Osteoblast (primary cell): ENCODE data around the gene CDH15. TPM values are rescaled to one million over a fixed set of nuclear protein-coding genes. Genes with fewer than 3 reads are reported as not detected.

Experiments used
- DNase-seq: peaks from one replicate; pipeline ENCODE4 v3.0.0; 2011; ENCODE audit warnings: low spot score, mixed read lengths; ENCODE audit not compliant: insufficient read length; ENCODE audit errors: missing footprints
- H2AFZ ChIP-seq: 2 replicates; pipeline ENCODE4 v1.6.0; 2011; ENCODE audit warnings: mild to moderate bottlenecking, low read length
- H3K27ac ChIP-seq: 2 replicates; pipeline ENCODE4 v1.5.1; 2011; ENCODE audit warnings: mild to moderate bottlenecking, low read depth, low read length, moderate library complexity
- H3K27me3 ChIP-seq: 2 replicates; pipeline ENCODE4 v1.6.0; 2012; ENCODE audit warnings: mild to moderate bottlenecking, control low read depth, inconsistent platforms, low read length, moderate library complexity; ENCODE audit not compliant: insufficient read depth
- H3K36me3 ChIP-seq: 2 replicates; pipeline ENCODE4 v1.5.1; 2011; ENCODE audit warnings: mild to moderate bottlenecking, low read length, control low read depth, moderate library complexity; ENCODE audit not compliant: insufficient read depth
- H3K4me1 ChIP-seq: 2 replicates; pipeline ENCODE4 v1.5.1; 2011; ENCODE audit warnings: mild to moderate bottlenecking, low read length, control low read depth, moderate library complexity; ENCODE audit not compliant: insufficient read depth
- H3K4me2 ChIP-seq: 2 replicates; pipeline ENCODE4 v1.6.0; 2011; ENCODE audit warnings: mild to moderate bottlenecking, low read length; ENCODE audit not compliant: insufficient read depth
- H3K4me3 ChIP-seq: fragments of 200-600 bp; sonication (generic); 3 replicates; pipeline ENCODE4 v1.5.1; 2012; ENCODE audit warnings: mild to moderate bottlenecking, low read length, inconsistent platforms; ENCODE audit not compliant: insufficient read depth
- H3K79me2 ChIP-seq: 2 replicates; pipeline ENCODE4 v1.6.0; 2012; ENCODE audit warnings: mild to moderate bottlenecking, low read length, control low read depth, inconsistent platforms; ENCODE audit not compliant: insufficient read depth
- H3K9me3 ChIP-seq: 2 replicates; pipeline ENCODE4 v1.5.1; 2011; ENCODE audit warnings: low read depth, low read length, control low read depth
- H4K20me1 ChIP-seq: 2 replicates; pipeline ENCODE4 v1.6.0; 2012; ENCODE audit warnings: mild to moderate bottlenecking, low read length, control low read depth; ENCODE audit not compliant: insufficient read depth
- total RNA-seq: library from RNA; depleted of rRNA; stranded (reverse); fragments of >200 nt; gene quantifications from 2 replicates; pipeline ENCODE4 v1.2.3, GENCODE V29; 2012
- TF ChIP-seq, protein P1 (sequence below): IDR thresholded peaks from 2 replicates; pipeline ENCODE4 v1.5.1; 2011; ENCODE audit warnings: mild to moderate bottlenecking, low read depth, low read length, moderate library complexity; ENCODE audit errors: extremely low read depth

CDH15 gene
- total RNA-seq, 1 donor, result 2.2 TPM

DNA sequence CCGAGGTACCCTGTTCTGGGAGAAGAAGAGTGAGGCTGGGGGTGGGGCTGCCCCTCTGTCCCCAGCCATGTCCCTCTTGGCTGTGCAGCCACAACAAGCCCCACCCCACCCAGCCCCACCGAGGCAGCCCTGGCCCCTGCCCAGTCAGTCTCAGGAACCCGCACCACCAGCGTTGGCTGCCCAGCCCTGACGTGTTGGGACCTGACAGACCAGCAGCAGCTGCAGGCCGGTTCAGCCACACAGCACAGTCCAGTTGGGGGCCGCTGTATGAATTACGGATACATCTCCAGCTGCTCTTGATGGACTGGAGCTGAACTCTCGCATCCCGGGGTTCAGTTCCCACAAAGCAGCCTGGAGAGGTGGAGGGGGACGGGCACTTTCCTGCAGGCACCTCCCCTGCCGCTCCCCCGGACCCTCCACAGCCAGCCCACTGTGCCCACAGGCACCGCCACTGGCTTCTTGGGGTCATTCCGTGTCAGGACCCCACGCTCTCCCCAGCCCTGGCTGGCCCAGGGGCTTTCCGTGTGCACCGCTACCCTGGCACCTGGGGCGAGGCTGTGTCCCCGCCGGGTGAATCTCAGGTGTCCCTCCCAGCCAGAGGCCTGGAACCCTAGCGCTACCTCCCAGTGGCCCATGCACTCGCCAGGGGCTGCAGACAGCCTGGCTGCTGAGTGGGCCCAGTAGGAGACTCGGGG, 7.1 kb downstream of the CDH15 start:
- no peak for DNase-seq

DNA sequence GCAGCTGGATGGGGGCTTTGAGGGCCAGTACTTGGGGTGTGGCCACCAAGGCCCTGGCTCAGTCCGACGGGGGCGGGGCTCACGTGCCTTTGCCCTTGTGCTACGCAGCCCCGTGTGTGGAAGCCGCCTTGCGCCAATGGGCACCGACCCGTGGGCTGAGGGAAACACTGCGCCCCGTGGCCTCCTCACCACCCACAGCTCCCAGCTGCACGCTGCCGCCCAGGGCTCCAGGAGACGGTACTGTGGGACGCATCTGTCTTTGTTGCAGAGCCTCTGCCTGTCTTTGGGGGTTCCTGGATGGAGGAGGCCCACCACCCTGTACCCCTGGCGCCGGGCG, 7.6 kb downstream of the CDH15 start:
- Histone ChIP-seq H3K4me2 (no peak overlapping the region), H3K4me1 (peaks cover 11% of the 10 kb centered on the region), H3K79me2 (no peaks in the 10 kb centered on the region), H3K4me3 (no peak overlapping the region), H3K36me3 (no peaks in the 10 kb centered on the region), H2AFZ (no peak overlapping the region), H4K20me1 (no peaks in the 10 kb centered on the region), H3K9me3 (no peaks in the 10 kb centered on the region), H3K27ac (no peak overlapping the region), H3K27me3 (no peaks in the 10 kb centered on the region)
- DNase-seq, result no peak
- TF ChIP-seq, protein P1, sequence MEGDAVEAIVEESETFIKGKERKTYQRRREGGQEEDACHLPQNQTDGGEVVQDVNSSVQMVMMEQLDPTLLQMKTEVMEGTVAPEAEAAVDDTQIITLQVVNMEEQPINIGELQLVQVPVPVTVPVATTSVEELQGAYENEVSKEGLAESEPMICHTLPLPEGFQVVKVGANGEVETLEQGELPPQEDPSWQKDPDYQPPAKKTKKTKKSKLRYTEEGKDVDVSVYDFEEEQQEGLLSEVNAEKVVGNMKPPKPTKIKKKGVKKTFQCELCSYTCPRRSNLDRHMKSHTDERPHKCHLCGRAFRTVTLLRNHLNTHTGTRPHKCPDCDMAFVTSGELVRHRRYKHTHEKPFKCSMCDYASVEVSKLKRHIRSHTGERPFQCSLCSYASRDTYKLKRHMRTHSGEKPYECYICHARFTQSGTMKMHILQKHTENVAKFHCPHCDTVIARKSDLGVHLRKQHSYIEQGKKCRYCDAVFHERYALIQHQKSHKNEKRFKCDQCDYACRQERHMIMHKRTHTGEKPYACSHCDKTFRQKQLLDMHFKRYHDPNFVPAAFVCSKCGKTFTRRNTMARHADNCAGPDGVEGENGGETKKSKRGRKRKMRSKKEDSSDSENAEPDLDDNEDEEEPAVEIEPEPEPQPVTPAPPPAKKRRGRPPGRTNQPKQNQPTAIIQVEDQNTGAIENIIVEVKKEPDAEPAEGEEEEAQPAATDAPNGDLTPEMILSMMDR, result no peak

More for the DNA sequence above, 7.1 kb downstream of the CDH15 start:
- Histone ChIP-seq H3K4me3 (no peak overlapping the region), H4K20me1 (no peaks in the 10 kb centered on the region), H3K36me3 (no peaks in the 10 kb centered on the region), H3K27ac (no peak overlapping the region), H3K4me1 (peaks cover 11% of the 10 kb centered on the region), H3K79me2 (no peaks in the 10 kb centered on the region), H3K27me3 (no peaks in the 10 kb centered on the region), H3K9me3 (no peaks in the 10 kb centered on the region), H3K4me2 (no peak overlapping the region), H2AFZ (no peak overlapping the region)
- TF ChIP-seq, protein P1, result no peak

DNA sequence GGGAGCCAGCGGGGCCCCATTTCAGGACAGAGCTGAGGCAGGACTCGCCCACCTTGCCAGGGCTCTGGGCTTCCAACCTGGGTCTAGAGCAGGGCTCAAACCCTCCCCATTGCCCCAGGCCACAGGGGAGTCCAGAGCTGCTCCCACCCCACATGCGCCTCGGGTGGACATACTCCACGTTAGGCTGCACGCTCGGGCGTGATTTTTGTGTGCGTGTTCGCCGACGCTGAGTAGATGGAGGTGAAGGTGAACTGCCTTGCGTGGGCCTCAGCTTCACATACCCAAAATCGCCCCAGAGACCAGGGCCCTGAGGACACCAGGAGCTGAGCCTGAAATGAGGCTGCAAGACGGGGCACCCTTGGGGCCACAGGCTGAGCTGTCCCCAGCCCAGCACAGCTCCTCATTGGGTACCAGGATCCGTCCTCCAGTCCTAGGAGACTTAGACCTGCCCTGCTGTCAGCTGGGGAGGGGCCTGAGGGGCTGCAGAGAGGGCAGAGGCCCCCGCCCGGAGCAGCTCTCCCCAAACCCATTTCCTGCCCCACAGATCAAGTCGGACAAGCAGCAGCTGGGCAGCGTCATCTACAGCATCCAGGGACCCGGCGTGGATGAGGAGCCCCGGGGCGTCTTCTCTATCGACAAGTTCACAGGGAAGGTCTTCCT, 8.2 kb downstream of the CDH15 start:
- no peak overlapping the region for H3K4me3 ChIP-seq
- no peaks in the 10 kb centered on the region for H3K27me3 ChIP-seq
- H2AFZ ChIP-seq, result no peak overlapping the region
- no peak for DNase-seq
- H3K4me1 ChIP-seq, result peaks cover 9% of the 10 kb centered on the region
- no peaks in the 10 kb centered on the region for H3K36me3 ChIP-seq
- H3K9me3 ChIP-seq, result no peaks in the 10 kb centered on the region
- no peak overlapping the region for H3K4me2 ChIP-seq
- H3K27ac ChIP-seq, result no peak overlapping the region
- TF ChIP-seq, protein P1, result no peak
- no peaks in the 10 kb centered on the region for H4K20me1 ChIP-seq
- H3K79me2 ChIP-seq, result no peaks in the 10 kb centered on the region

DNA sequence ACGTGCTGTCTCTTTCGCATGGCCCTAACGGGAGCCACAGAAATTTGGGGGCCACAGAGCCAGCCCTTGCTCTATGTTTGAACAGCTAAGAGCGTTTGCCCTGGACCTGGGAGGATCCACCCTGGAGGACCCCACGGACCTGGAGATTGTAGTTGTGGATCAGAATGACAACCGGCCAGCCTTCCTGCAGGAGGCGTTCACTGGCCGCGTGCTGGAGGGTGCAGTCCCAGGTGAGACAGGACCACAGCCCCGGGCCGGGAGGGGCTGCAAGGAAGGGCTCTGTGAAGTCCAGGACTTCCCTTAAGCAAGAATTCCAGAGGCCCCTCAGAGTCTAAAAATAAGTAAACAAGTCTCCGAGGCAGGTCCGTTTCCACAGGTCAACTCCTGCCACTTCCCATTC, 11.9 kb downstream of the CDH15 start:
- Histone ChIP-seq H3K79me2 (no peaks in the 10 kb centered on the region), H4K20me1 (no peaks in the 10 kb centered on the region), H3K27ac (no peak overlapping the region), H3K36me3 (no peaks in the 10 kb centered on the region), H3K27me3 (no peaks in the 10 kb centered on the region), H3K4me1 (no peaks in the 10 kb centered on the region), H3K9me3 (no peaks in the 10 kb centered on the region), H2AFZ (no peak overlapping the region), H3K4me3 (no peak overlapping the region), H3K4me2 (no peak overlapping the region)
- DNase-seq, result no peak
- TF ChIP-seq, protein P1, result no peak
